ENCODE data around the gene ANGPTL2. TPM values are rescaled to one million over a fixed set of nuclear protein-coding genes. Genes with fewer than 3 reads are reported as not detected.
A peak's percentile ranks its signal among the peaks of the same experiment; 100 is the strongest.
"Not testable (repeated sequence)": the region's sequence is repeated elsewhere in the genome, so short reads cannot be mapped to it uniquely, and the experiment has no call there.

Gene ANGPTL2
- polyA plus RNA-seq (2013), result 2.9 and 3.5 TPM in 2 replicates

- H2AK5ac ChIP-seq (ENCODE audit: low read length), result no peak within 1 kb of the TSS
- H2BK12ac ChIP-seq (ENCODE audit: low read length), result no peak within 1 kb of the TSS
- H3K36me3 ChIP-seq (ENCODE audit: control insufficient read depth in 1 of 2, insufficient read depth in 2 of 2, low read length in 2 of 2), result no peaks in the 10 kb centered on the region
- H4K12ac ChIP-seq (ENCODE audit: low read depth, low read length), result no peak within 1 kb of the TSS
- peak in 1 of 2 donors; percentile 18 for DNase-seq
- H3K18ac ChIP-seq (ENCODE audit: low read length), result peak within 1 kb of the TSS; percentile 41
- H3K27me3 ChIP-seq (ENCODE audit: insufficient read depth, low read length), result peaks cover 5% of the 10 kb centered on the region
- H2AFZ ChIP-seq (ENCODE audit: insufficient read depth, low read length, poor library complexity), result peak within 1 kb of the TSS; percentile 42
- peak within 1 kb of the TSS; percentile 38 for H3K14ac ChIP-seq (ENCODE audit: low read length)
- no CpG with 5 or more reads among the region's 43 CpGs for WGBS (ENCODE audit: extremely low coverage, insufficient coverage, insufficient read length)
- H3K27ac ChIP-seq (ENCODE audit: low read depth, low read length), result no peak within 1 kb of the TSS
- H3K9ac ChIP-seq (ENCODE audit: low read length), result peak within 1 kb of the TSS; percentile 12
- H3K9me3 ChIP-seq (ENCODE audit: insufficient read depth, low read depth, low read length), result no peaks in the 10 kb centered on the region
- no peak within 1 kb of the TSS for H3K4ac ChIP-seq (ENCODE audit: low read depth, low read length)
- H4K91ac ChIP-seq (ENCODE audit: low read depth, low read length), result peak within 1 kb of the TSS; percentile 53
- no peak within 1 kb of the TSS for H2BK120ac ChIP-seq (ENCODE audit: insufficient read depth, low read length, poor library complexity)
- peaks cover 2% of the 10 kb centered on the region for H3K79me2 ChIP-seq (ENCODE audit: control insufficient read depth, insufficient read depth, low read length, poor library complexity)
- peak within 1 kb of the TSS; percentile 61 for H3K4me3 ChIP-seq (ENCODE audit: low read depth, low read length)
- H3K79me1 ChIP-seq (ENCODE audit: low read length), result peaks cover 3% of the 10 kb centered on the region
- peaks cover 8 to 14% of the 10 kb centered on the region in 2 experiments for H3K4me1 ChIP-seq (ENCODE audit: control insufficient read depth in 1 of 2, insufficient read depth in 2 of 2, low read length in 2 of 2)
- H3K23ac ChIP-seq (ENCODE audit: low read length), result no peak within 1 kb of the TSS
- H3K4me2 ChIP-seq (ENCODE audit: low read length), result peak within 1 kb of the TSS; percentile 73
- no peak within 1 kb of the TSS for H2BK5ac ChIP-seq (ENCODE audit: low read depth, low read length, poor library complexity)
- H4K8ac ChIP-seq (ENCODE audit: low read depth, low read length), result peak within 1 kb of the TSS; percentile 26
Measured at GRCh38 chr9:127122176-127123063, at the start of gene ANGPTL2. Gene ANGPTL2 (minus strand): TSS chr9:127122635. CDS start chr9:127108731, 13,904 bp downstream.

GRCh38 chr9:127171348-127171747, 48.9 kb upstream of the ANGPTL2 start:
- not testable (repeated sequence) for H3K27ac ChIP-seq (ENCODE audit: low read depth, low read length); H4K12ac ChIP-seq (ENCODE audit: low read depth, low read length); H3K4me2 ChIP-seq (ENCODE audit: low read length); H3K79me1 ChIP-seq (ENCODE audit: low read length); H2BK12ac ChIP-seq (ENCODE audit: low read length); H3K4me1 ChIP-seq (ENCODE audit: control insufficient read depth in 1 of 2, insufficient read depth in 2 of 2, low read length in 2 of 2); H3K79me2 ChIP-seq (ENCODE audit: control insufficient read depth, insufficient read depth, low read length, poor library complexity); H3K27me3 ChIP-seq (ENCODE audit: insufficient read depth, low read length); H2BK5ac ChIP-seq (ENCODE audit: low read depth, low read length, poor library complexity); H3K4me3 ChIP-seq (ENCODE audit: low read depth, low read length); H4K91ac ChIP-seq (ENCODE audit: low read depth, low read length); H4K8ac ChIP-seq (ENCODE audit: low read depth, low read length); H2AFZ ChIP-seq (ENCODE audit: insufficient read depth, low read length, poor library complexity); H2BK120ac ChIP-seq (ENCODE audit: insufficient read depth, low read length, poor library complexity); H3K18ac ChIP-seq (ENCODE audit: low read length); H3K14ac ChIP-seq (ENCODE audit: low read length); H2AK5ac ChIP-seq (ENCODE audit: low read length); H3K23ac ChIP-seq (ENCODE audit: low read length); H3K9ac ChIP-seq (ENCODE audit: low read length); H3K4ac ChIP-seq (ENCODE audit: low read depth, low read length); H3K9me3 ChIP-seq (ENCODE audit: insufficient read depth, low read depth, low read length); H3K36me3 ChIP-seq (ENCODE audit: control insufficient read depth in 1 of 2, insufficient read depth in 2 of 2, low read length in 2 of 2); DNase-seq
- WGBS (ENCODE audit: extremely low coverage, insufficient coverage, insufficient read length), result no CpG with 5 or more reads among the region's 9 CpGs

GRCh38 chr9:127170652-127171051, 48.2 kb upstream of the ANGPTL2 start:
- Histone ChIP-seq H3K36me3 (ENCODE audit: control insufficient read depth in 1 of 2, insufficient read depth in 2 of 2, low read length in 2 of 2) (no peaks in the 10 kb centered on the region), H2BK120ac (ENCODE audit: insufficient read depth, low read length, poor library complexity) (no peak overlapping the region), H3K4me1 (ENCODE audit: control insufficient read depth in 1 of 2, insufficient read depth in 2 of 2, low read length in 2 of 2) (peaks cover 0 to 2% of the 10 kb centered on the region in 2 experiments), H4K12ac (ENCODE audit: low read depth, low read length) (no peak overlapping the region), H3K18ac (ENCODE audit: low read length) (no peak overlapping the region), H3K4ac (ENCODE audit: low read depth, low read length) (no peak overlapping the region), H3K9me3 (ENCODE audit: insufficient read depth, low read depth, low read length) (peaks cover 2% of the 10 kb centered on the region), H3K9ac (ENCODE audit: low read length) (no peak overlapping the region), H2BK12ac (ENCODE audit: low read length) (peak overlapping the region; percentile 36), H3K79me1 (ENCODE audit: low read length) (no peaks in the 10 kb centered on the region), H4K8ac (ENCODE audit: low read depth, low read length) (no peak overlapping the region), H3K27me3 (ENCODE audit: insufficient read depth, low read length) (no peaks in the 10 kb centered on the region), H4K91ac (ENCODE audit: low read depth, low read length) (no peak overlapping the region), H3K23ac (ENCODE audit: low read length) (no peak overlapping the region), H2AFZ (ENCODE audit: insufficient read depth, low read length, poor library complexity) (no peak overlapping the region), H3K4me3 (ENCODE audit: low read depth, low read length) (no peak overlapping the region), H3K27ac (ENCODE audit: low read depth, low read length) (no peak overlapping the region), H3K14ac (ENCODE audit: low read length) (no peak overlapping the region), H3K4me2 (ENCODE audit: low read length) (no peak overlapping the region), H3K79me2 (ENCODE audit: control insufficient read depth, insufficient read depth, low read length, poor library complexity) (no peaks in the 10 kb centered on the region), H2BK5ac (ENCODE audit: low read depth, low read length, poor library complexity) (no peak overlapping the region), H2AK5ac (ENCODE audit: low read length) (no peak overlapping the region)
- DNase-seq, result no peak
- no CpG with 5 or more reads among the region's 2 CpGs for WGBS (ENCODE audit: extremely low coverage, insufficient coverage, insufficient read length)

GRCh38 chr9:127170103-127170502, 47.7 kb upstream of the ANGPTL2 start:
- Histone ChIP-seq H2AFZ (ENCODE audit: insufficient read depth, low read length, poor library complexity) (no peak overlapping the region), H3K27ac (ENCODE audit: low read depth, low read length) (no peak overlapping the region), H4K8ac (ENCODE audit: low read depth, low read length) (no peak overlapping the region), H3K4ac (ENCODE audit: low read depth, low read length) (no peak overlapping the region), H2BK5ac (ENCODE audit: low read depth, low read length, poor library complexity) (no peak overlapping the region), H3K18ac (ENCODE audit: low read length) (no peak overlapping the region), H3K27me3 (ENCODE audit: insufficient read depth, low read length) (no peaks in the 10 kb centered on the region), H2AK5ac (ENCODE audit: low read length) (no peak overlapping the region), H3K4me1 (ENCODE audit: control insufficient read depth in 1 of 2, insufficient read depth in 2 of 2, low read length in 2 of 2) (peaks cover 0 to 2% of the 10 kb centered on the region in 2 experiments), H3K4me2 (ENCODE audit: low read length) (no peak overlapping the region), H2BK120ac (ENCODE audit: insufficient read depth, low read length, poor library complexity) (no peak overlapping the region), H3K9ac (ENCODE audit: low read length) (no peak overlapping the region), H3K14ac (ENCODE audit: low read length) (no peak overlapping the region), H3K79me2 (ENCODE audit: control insufficient read depth, insufficient read depth, low read length, poor library complexity) (no peaks in the 10 kb centered on the region), H3K36me3 (ENCODE audit: control insufficient read depth in 1 of 2, insufficient read depth in 2 of 2, low read length in 2 of 2) (no peaks in the 10 kb centered on the region), H4K91ac (ENCODE audit: low read depth, low read length) (no peak overlapping the region), H3K79me1 (ENCODE audit: low read length) (no peaks in the 10 kb centered on the region), H3K4me3 (ENCODE audit: low read depth, low read length) (no peak overlapping the region), H3K9me3 (ENCODE audit: insufficient read depth, low read depth, low read length) (peaks cover 2% of the 10 kb centered on the region), H2BK12ac (ENCODE audit: low read length) (no peak overlapping the region), H4K12ac (ENCODE audit: low read depth, low read length) (no peak overlapping the region), H3K23ac (ENCODE audit: low read length) (no peak overlapping the region)
- WGBS (ENCODE audit: extremely low coverage, insufficient coverage, insufficient read length), result no CpG with 5 or more reads among the region's 4 CpGs
- DNase-seq, result no peak

Data from trophoblast cell (in vitro differentiated cells and primary cell).